Measurements from ENCODE around the gene ARSK. TPM values are rescaled to one million over a fixed set of nuclear protein-coding genes. Genes with fewer than 3 reads are reported as not detected.

ARSK gene
- total and polyA plus RNA-seq, 2 of the 13 experiments (the other 11 are each of a cell fraction or from before 2014, with no cell fraction given), result 7.9 TPM

DNA sequence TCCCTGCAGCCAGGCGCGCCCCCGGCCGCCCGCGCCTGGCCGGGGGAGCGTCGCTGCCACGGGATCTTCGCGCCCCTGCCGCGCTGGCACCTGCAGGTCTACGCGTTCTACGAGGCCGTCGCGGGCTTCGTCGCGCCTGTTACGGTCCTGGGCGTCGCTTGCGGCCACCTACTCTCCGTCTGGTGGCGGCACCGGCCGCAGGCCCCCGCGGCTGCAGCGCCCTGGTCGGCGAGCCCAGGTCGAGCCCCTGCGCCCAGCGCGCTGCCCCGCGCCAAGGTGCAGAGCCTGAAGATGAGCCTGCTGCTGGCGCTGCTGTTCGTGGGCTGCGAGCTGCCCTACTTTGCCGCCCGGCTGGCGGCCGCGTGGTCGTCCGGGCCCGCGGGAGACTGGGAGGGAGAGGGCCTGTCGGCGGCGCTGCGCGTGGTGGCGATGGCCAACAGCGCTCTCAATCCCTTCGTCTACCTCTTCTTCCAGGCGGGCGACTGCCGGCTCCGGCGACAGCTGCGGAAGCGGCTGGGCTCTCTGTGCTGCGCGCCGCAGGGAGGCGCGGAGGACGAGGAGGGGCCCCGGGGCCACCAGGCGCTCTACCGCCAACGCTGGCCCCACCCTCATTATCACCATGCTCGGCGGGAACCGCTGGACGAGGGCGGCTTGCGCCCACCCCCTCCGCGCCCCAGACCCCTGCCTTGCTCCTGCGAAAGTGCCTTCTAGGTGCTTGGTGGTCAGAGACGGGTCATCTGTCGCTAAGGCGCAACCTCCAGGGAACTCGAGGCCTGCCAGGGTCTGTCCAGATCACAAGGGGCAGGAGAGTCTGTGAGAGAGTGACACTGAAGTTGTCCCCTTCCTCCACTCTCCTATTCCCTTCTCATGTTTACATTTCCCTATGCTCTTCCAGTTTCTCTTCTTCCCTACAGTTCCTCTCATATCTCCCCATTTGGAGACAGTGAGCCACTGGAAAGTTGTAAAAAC, 66.3 kb downstream of the ARSK start (continued):
- TF ChIP-seq, protein P1, sequence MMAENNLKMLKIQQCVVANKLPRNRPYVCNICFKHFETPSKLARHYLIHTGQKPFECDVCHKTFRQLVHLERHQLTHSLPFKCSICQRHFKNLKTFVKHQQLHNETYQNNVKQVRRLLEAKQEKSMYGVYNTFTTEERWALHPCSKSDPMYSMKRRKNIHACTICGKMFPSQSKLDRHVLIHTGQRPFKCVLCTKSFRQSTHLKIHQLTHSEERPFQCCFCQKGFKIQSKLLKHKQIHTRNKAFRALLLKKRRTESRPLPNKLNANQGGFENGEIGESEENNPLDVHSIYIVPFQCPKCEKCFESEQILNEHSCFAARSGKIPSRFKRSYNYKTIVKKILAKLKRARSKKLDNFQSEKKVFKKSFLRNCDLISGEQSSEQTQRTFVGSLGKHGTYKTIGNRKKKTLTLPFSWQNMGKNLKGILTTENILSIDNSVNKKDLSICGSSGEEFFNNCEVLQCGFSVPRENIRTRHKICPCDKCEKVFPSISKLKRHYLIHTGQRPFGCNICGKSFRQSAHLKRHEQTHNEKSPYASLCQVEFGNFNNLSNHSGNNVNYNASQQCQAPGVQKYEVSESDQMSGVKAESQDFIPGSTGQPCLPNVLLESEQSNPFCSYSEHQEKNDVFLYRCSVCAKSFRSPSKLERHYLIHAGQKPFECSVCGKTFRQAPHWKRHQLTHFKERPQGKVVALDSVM (CRISPR knock-in tag; IDR thresholded peaks at IDR 0.05), result no peak
- TF ChIP-seq ZMYM4 (CRISPR knock-in tag; IDR thresholded peaks at IDR 0.05), result peak; percentile 65
- no peak for TF ChIP-seq ZFP37 (CRISPR knock-in tag; IDR thresholded peaks at IDR 0.05; ENCODE audit: borderline replicate concordance)
- TF ChIP-seq ZNF441 (CRISPR knock-in tag; IDR thresholded peaks at IDR 0.05; ENCODE audit: borderline replicate concordance), result peak; percentile 64; the same call in 1 of the 2 replicates
- TF ChIP-seq ZNF230 (CRISPR knock-in tag; IDR thresholded peaks at IDR 0.05), result no peak
- TF ChIP-seq, protein P2, sequence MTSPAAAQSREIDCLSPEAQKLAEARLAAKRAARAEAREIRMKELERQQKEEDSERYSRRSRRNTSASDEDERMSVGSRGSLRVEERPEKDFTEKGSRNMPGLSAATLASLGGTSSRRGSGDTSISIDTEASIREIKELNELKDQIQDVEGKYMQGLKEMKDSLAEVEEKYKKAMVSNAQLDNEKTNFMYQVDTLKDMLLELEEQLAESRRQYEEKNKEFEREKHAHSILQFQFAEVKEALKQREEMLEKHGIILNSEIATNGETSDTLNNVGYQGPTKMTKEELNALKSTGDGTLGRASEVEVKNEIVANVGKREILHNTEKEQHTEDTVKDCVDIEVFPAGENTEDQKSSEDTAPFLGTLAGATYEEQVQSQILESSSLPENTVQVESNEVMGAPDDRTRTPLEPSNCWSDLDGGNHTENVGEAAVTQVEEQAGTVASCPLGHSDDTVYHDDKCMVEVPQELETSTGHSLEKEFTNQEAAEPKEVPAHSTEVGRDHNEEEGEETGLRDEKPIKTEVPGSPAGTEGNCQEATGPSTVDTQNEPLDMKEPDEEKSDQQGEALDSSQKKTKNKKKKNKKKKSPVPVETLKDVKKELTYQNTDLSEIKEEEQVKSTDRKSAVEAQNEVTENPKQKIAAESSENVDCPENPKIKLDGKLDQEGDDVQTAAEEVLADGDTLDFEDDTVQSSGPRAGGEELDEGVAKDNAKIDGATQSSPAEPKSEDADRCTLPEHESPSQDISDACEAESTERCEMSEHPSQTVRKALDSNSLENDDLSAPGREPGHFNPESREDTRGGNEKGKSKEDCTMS (CRISPR knock-in tag; conservative IDR thresholded peaks at IDR 0.05), result no peak
- TF ChIP-seq CEBPB (IDR thresholded peaks at IDR 0.05; ENCODE audit: borderline replicate concordance, low read depth, low read length), result no peak
- TF ChIP-seq HOXA5 (CRISPR knock-in tag; IDR thresholded peaks at IDR 0.05), result peak; percentile 40; the same call in 1 of the 2 replicates
- TF ChIP-seq ZMYM2 (CRISPR knock-in tag; IDR thresholded peaks at IDR 0.05), result 0 out of 2 replicates have a peak, but pooled peaks have one; percentile 21
- TF ChIP-seq ZNF615 (CRISPR knock-in tag; IDR thresholded peaks at IDR 0.05; ENCODE audit: borderline replicate concordance), result no peak
- TF ChIP-seq, protein P3, sequence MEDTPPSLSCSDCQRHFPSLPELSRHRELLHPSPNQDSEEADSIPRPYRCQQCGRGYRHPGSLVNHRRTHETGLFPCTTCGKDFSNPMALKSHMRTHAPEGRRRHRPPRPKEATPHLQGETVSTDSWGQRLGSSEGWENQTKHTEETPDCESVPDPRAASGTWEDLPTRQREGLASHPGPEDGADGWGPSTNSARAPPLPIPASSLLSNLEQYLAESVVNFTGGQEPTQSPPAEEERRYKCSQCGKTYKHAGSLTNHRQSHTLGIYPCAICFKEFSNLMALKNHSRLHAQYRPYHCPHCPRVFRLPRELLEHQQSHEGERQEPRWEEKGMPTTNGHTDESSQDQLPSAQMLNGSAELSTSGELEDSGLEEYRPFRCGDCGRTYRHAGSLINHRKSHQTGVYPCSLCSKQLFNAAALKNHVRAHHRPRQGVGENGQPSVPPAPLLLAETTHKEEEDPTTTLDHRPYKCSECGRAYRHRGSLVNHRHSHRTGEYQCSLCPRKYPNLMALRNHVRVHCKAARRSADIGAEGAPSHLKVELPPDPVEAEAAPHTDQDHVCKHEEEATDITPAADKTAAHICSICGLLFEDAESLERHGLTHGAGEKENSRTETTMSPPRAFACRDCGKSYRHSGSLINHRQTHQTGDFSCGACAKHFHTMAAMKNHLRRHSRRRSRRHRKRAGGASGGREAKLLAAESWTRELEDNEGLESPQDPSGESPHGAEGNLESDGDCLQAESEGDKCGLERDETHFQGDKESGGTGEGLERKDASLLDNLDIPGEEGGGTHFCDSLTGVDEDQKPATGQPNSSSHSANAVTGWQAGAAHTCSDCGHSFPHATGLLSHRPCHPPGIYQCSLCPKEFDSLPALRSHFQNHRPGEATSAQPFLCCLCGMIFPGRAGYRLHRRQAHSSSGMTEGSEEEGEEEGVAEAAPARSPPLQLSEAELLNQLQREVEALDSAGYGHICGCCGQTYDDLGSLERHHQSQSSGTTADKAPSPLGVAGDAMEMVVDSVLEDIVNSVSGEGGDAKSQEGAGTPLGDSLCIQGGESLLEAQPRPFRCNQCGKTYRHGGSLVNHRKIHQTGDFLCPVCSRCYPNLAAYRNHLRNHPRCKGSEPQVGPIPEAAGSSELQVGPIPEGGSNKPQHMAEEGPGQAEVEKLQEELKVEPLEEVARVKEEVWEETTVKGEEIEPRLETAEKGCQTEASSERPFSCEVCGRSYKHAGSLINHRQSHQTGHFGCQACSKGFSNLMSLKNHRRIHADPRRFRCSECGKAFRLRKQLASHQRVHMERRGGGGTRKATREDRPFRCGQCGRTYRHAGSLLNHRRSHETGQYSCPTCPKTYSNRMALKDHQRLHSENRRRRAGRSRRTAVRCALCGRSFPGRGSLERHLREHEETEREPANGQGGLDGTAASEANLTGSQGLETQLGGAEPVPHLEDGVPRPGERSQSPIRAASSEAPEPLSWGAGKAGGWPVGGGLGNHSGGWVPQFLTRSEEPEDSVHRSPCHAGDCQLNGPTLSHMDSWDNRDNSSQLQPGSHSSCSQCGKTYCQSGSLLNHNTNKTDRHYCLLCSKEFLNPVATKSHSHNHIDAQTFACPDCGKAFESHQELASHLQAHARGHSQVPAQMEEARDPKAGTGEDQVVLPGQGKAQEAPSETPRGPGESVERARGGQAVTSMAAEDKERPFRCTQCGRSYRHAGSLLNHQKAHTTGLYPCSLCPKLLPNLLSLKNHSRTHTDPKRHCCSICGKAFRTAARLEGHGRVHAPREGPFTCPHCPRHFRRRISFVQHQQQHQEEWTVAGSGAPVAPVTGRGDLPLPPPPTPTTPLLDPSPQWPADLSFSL (CRISPR knock-in tag; IDR thresholded peaks at IDR 0.05), result no peak
- no peak for TF ChIP-seq SP4 (CRISPR knock-in tag; IDR thresholded peaks at IDR 0.05)
- 0 out of 2 replicates have a peak, but pooled peaks have one; percentile 35 for TF ChIP-seq ZNF607 (CRISPR knock-in tag; IDR thresholded peaks at IDR 0.05; ENCODE audit: borderline replicate concordance)
- TF ChIP-seq TEAD3 (CRISPR knock-in tag; optimal IDR thresholded peaks at IDR 0.05; ENCODE audit: borderline replicate concordance), result no peak
- no peak for TF ChIP-seq NR3C1 (CRISPR knock-in tag; IDR thresholded peaks at IDR 0.05)
- TF ChIP-seq JDP2 (CRISPR knock-in tag; IDR thresholded peaks at IDR 0.05; ENCODE audit: borderline replicate concordance), result no peak; the same call in 1 of the 2 replicates
- no peak for TF ChIP-seq SMARCC2 (IDR thresholded peaks at IDR 0.05)

Data from HepG2 (cell line).